Measurements from ENCODE around the gene IER2. TPM values are rescaled to one million over a fixed set of nuclear protein-coding genes. Genes with fewer than 3 reads are reported as not detected.

IER2 gene
- polyA plus RNA-seq, 1 donor from 2014 or later, result 23.3 TPM

DNA sequence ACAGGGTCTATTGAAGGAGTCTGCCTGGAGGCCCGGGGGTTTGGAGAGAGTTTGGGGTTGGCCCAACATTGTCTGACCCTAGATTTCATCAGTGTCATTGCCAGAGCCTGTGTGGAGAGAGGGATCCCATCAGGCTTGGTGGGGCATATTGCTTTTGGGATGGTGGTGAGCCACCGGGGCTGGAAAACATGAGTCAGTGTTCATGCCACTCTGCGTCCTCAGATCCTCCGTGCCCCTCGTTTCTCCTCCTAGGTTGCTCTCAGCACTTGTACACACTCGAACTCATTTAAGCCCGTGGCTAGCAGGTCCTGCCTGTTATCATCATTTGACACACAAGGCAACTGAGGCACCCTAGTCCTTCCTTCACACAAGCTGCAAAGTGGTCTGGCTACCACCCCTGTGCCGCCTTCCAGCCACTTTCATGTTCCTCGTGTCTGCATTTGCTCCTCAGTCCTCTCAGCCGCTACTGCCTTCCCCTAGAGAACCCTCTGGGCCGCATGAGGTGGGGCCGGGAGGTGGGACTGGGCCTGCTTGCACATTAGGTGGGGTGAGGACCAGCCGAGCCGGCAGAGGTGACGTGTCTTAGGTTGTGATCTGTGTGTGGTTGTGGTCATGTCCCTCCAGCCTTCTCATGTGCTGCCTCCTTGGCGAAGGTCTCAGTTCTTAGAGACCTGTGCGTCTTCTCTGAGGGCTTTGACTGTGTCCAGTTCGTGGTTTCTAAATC lies 28.5 kb upstream of the IER2 start:
- Histone ChIP-seq H4K20me1 (ENCODE audit: insufficient read depth) (no peaks in the 10 kb centered on the region), H3K27me3 (ENCODE audit: insufficient read depth, low read depth, low read length) (no peaks in the 10 kb centered on the region), H3K9me3 (ENCODE audit: low read length) (no peaks in the 10 kb centered on the region), H3F3A (ENCODE audit: insufficient read depth, low read length, poor library complexity, severe bottlenecking) (no peaks in the 10 kb centered on the region), H3K36me3 (ENCODE audit: insufficient read depth, low read length) (no peaks in the 10 kb centered on the region), H3K4me3 (ENCODE audit: low read length) (no peak overlapping the region), H3K27ac (ENCODE audit: low read length) (no peak overlapping the region), H3K9ac (ENCODE audit: low read length) (no peak overlapping the region), H3K4me2 (ENCODE audit: low read length) (no peak overlapping the region), H3K79me2 (replicated peaks; ENCODE audit: insufficient read depth, low read length) (peaks cover 44% of the 10 kb centered on the region), H3K9me2 (ENCODE audit: insufficient read depth, low read length) (no peaks in the 10 kb centered on the region), H2AFZ (ENCODE audit: low read depth, low read length) (no peak overlapping the region)
- TF ChIP-seq, protein P1, sequence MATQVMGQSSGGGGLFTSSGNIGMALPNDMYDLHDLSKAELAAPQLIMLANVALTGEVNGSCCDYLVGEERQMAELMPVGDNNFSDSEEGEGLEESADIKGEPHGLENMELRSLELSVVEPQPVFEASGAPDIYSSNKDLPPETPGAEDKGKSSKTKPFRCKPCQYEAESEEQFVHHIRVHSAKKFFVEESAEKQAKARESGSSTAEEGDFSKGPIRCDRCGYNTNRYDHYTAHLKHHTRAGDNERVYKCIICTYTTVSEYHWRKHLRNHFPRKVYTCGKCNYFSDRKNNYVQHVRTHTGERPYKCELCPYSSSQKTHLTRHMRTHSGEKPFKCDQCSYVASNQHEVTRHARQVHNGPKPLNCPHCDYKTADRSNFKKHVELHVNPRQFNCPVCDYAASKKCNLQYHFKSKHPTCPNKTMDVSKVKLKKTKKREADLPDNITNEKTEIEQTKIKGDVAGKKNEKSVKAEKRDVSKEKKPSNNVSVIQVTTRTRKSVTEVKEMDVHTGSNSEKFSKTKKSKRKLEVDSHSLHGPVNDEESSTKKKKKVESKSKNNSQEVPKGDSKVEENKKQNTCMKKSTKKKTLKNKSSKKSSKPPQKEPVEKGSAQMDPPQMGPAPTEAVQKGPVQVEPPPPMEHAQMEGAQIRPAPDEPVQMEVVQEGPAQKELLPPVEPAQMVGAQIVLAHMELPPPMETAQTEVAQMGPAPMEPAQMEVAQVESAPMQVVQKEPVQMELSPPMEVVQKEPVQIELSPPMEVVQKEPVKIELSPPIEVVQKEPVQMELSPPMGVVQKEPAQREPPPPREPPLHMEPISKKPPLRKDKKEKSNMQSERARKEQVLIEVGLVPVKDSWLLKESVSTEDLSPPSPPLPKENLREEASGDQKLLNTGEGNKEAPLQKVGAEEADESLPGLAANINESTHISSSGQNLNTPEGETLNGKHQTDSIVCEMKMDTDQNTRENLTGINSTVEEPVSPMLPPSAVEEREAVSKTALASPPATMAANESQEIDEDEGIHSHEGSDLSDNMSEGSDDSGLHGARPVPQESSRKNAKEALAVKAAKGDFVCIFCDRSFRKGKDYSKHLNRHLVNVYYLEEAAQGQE (IDR thresholded peaks at IDR 0.05; ENCODE audit: borderline replicate concordance), result no peak
- TF ChIP-seq RAD21 (conservative IDR thresholded peaks at IDR 0.05) (no peak), EZH2 (IDR thresholded peaks at IDR 0.05; ENCODE audit: borderline replicate concordance, insufficient read depth, low read length, poor library complexity, severe bottlenecking) (no peak), EP300 (conservative IDR thresholded peaks at IDR 0.05; ENCODE audit: poor library complexity, severe bottlenecking) (no peak), SMC3 (conservative IDR thresholded peaks at IDR 0.05; ENCODE audit: poor library complexity) (no peak), TAF1 (IDR thresholded peaks at IDR 0.05; ENCODE audit: low read depth) (no peak), POLR2AphosphoS5 (IDR thresholded peaks at IDR 0.05) (no peak), MXI1 (conservative IDR thresholded peaks at IDR 0.05; ENCODE audit: poor library complexity, severe bottlenecking) (no peak)
- TF ChIP-seq, protein P2, sequence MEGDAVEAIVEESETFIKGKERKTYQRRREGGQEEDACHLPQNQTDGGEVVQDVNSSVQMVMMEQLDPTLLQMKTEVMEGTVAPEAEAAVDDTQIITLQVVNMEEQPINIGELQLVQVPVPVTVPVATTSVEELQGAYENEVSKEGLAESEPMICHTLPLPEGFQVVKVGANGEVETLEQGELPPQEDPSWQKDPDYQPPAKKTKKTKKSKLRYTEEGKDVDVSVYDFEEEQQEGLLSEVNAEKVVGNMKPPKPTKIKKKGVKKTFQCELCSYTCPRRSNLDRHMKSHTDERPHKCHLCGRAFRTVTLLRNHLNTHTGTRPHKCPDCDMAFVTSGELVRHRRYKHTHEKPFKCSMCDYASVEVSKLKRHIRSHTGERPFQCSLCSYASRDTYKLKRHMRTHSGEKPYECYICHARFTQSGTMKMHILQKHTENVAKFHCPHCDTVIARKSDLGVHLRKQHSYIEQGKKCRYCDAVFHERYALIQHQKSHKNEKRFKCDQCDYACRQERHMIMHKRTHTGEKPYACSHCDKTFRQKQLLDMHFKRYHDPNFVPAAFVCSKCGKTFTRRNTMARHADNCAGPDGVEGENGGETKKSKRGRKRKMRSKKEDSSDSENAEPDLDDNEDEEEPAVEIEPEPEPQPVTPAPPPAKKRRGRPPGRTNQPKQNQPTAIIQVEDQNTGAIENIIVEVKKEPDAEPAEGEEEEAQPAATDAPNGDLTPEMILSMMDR (IDR thresholded peaks at IDR 0.05; ENCODE audit: poor library complexity, severe bottlenecking), result no peak

DNA sequence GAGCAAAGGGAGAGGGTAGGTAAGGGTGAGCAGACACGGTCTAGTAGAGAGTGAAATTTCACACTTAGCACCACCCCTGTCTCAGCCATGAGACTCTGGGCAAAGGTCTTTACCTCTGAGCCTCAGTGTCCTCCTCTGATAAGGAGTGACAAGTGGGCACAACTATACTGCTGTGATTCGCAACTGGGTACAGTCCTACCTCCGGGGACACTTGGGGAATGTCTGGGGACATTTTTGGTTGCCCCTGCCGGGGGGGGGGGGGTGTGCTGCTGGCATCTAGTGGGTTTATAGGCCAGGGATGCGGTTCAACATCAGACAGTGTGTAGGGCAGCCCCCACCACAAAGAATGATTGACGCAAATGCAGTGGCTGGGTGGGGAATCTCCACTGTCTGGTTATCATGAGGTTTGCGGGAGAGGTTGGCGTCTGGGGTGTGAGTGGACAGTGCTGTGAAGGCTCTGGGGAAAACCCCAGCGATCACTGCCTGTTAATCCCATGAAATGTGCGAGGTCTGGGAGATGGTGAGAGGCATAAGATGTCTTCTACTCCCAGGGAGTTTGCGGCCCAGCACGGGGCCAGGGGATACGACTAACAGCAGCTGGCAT lies 27.8 kb upstream of the IER2 start:
- no peaks in the 10 kb centered on the region for H4K20me1 ChIP-seq (ENCODE audit: insufficient read depth)
- no peak overlapping the region for H3K4me3 ChIP-seq (ENCODE audit: low read length)
- H3K4me2 ChIP-seq (ENCODE audit: low read length), result no peak overlapping the region
- no peaks in the 10 kb centered on the region for H3F3A ChIP-seq (ENCODE audit: insufficient read depth, low read length, poor library complexity, severe bottlenecking)
- H3K36me3 ChIP-seq (ENCODE audit: insufficient read depth, low read length), result no peaks in the 10 kb centered on the region
- no peak for TF ChIP-seq TAF1 (IDR thresholded peaks at IDR 0.05; ENCODE audit: low read depth)
- no peak for TF ChIP-seq POLR2AphosphoS5 (IDR thresholded peaks at IDR 0.05)
- no peak for TF ChIP-seq SMC3 (conservative IDR thresholded peaks at IDR 0.05; ENCODE audit: poor library complexity)
- TF ChIP-seq, protein P2 (IDR thresholded peaks at IDR 0.05; ENCODE audit: poor library complexity, severe bottlenecking), result no peak
- TF ChIP-seq EP300 (conservative IDR thresholded peaks at IDR 0.05; ENCODE audit: poor library complexity, severe bottlenecking), result no peak
- no peak for TF ChIP-seq EZH2 (IDR thresholded peaks at IDR 0.05; ENCODE audit: borderline replicate concordance, insufficient read depth, low read length, poor library complexity, severe bottlenecking)
- TF ChIP-seq MXI1 (conservative IDR thresholded peaks at IDR 0.05; ENCODE audit: poor library complexity, severe bottlenecking), result no peak
- no peak for TF ChIP-seq RAD21 (conservative IDR thresholded peaks at IDR 0.05)
- TF ChIP-seq, protein P1 (IDR thresholded peaks at IDR 0.05; ENCODE audit: borderline replicate concordance), result no peak
- H3K79me2 ChIP-seq (replicated peaks; ENCODE audit: insufficient read depth, low read length), result peaks cover 44% of the 10 kb centered on the region
- no peaks in the 10 kb centered on the region for H3K9me3 ChIP-seq (ENCODE audit: low read length)
- no peak overlapping the region for H3K9ac ChIP-seq (ENCODE audit: low read length)
- H3K9me2 ChIP-seq (ENCODE audit: insufficient read depth, low read length), result no peaks in the 10 kb centered on the region
- H3K27ac ChIP-seq (ENCODE audit: low read length), result no peak overlapping the region
- H3K27me3 ChIP-seq (ENCODE audit: insufficient read depth, low read depth, low read length), result no peaks in the 10 kb centered on the region
- no peak overlapping the region for H2AFZ ChIP-seq (ENCODE audit: low read depth, low read length)
